ENCODE data around the gene ARHGAP42.

ARHGAP42 gene

DNA sequence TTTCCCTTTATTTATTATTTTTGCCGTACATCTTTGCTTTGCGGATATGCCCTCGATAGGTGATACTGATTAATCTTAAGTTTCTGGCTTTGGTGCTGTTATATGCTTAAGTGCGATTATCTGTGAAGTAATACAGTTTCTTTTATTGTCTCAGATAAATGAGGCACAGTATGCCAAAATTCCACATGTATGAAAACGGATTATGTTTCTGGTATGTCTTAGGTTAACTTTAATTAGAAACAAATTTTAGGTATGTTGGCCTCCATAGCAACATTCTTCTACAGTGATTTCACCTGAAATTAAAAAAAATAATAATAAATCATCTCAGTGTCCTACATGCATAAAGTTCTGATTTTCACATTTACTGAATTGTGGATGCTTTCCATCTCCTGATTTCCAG is 119.2 kb downstream of the ARHGAP42 start:
- no peak for DNase-seq

GRCh38 chr11:100808904-100809491 is 121.9 kb downstream of the ARHGAP42 start:
- DNase-seq = peak; percentile 44

GRCh38 chr11:100810146-100810545 is 123.1 kb downstream of the ARHGAP42 start:
- DNase-seq = peak; percentile 52

DNA sequence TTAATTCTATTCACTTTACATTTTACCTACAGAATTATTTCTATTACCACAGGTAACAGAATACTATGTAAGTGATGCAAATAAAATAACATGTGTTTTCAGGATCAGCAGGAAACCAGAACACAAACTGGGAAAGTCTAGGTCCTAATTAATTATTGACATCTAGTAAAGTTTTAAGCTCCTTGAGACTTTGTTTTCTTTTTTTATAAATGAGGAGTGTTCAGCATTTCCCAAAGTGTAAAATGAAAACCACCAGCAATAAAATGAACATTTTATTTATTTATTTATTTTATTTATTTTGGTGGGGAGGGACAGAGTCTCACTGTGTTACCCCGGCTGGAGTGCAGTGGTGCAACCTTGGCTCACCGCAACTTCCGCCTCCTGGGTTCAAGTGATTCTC is 123.6 kb downstream of the ARHGAP42 start:
- no peak for DNase-seq

DNA sequence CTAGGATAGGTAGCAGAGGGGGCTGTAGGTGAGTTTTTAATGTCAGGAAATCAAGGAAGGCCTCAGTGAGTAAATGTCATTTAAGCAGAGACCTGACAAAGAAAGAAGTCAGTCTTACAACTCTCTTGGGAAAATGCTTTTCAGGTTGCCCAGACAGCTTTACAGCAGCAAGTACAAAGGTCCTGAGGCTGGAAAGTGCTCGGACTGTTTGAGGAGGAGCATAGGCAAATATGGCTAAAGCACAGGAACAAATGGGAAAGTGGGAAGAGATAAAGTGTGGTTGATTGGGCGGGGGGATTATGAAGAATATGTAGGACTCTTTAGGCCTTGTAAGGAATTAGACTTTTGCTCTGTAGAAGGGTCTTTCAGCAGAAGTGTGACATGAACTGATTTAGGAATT is 125.4 kb downstream of the ARHGAP42 start:
- DNase-seq = no peak

DNA sequence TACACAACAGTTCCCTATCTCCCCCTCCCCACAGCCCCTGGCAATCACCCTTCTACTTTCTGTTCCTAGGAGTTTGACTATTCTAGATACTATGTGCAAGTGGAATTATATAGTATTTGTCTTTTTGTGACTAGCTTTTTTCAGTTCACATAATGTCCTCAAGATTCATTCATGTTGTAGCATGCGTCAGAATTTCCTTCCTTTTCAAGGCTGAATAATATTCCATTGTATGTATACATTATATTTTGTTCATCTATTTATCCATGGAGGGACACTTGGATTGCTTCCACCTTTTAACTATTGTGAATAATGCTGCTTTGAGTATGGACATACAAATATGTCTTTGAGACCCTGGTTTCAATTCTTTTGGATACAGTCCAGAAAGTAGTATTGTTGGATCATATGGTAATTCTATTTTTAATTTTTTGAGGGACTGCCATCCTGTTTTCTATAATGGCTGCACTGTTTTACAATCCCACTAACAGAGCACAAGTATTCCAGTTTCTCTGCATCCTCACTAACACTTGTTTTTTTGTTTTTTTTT is 128.8 kb downstream of the ARHGAP42 start:
- DNase-seq = no peak

DNA sequence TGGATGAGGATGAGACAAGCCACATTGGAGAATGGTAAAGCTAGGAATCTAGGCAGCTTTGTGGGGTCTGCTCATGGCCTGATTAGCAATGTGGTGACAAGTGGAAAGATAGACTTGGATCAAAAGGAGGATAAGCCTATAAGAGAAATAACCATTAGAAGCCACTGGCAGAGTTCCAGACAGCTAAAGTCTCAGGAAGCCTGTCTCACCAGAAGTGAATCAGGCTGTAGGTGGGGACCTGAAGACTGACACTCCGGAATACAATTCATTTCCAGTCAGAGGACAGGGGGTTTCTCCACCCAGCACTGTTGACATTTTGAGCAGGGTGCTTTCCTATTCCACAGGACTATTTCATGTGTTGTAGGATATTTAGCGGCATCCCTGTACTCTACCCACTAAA is 129.7 kb downstream of the ARHGAP42 start:
- DNase-seq = no peak

- DNase-seq = no peak
Observed at GRCh38 chr11:100817620-100818019, 130.5 kb downstream of the ARHGAP42 start.

DNA sequence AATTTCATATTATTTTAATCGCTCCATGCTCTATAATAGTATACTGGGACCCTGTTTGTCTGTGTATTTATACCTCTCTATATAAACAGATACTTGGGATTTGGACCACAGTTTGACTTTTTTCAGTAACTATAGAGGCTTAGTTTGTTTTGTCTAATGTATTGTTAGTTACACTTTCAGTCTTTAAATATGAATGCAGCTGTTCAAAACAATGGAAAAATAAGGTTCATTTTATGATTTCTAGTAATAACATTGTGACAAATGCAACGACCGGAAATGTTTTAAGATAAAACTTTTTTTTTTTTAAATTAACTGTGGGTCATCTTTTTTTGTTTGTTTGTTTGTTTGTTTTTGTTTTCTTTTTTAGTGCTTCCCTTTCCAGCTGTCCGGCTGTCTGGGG is 133.5 kb downstream of the ARHGAP42 start:
- no peak for DNase-seq

- DNase-seq = no peak
Observed at GRCh38 chr11:100821198-100821597, 134.1 kb downstream of the ARHGAP42 start.

DNA sequence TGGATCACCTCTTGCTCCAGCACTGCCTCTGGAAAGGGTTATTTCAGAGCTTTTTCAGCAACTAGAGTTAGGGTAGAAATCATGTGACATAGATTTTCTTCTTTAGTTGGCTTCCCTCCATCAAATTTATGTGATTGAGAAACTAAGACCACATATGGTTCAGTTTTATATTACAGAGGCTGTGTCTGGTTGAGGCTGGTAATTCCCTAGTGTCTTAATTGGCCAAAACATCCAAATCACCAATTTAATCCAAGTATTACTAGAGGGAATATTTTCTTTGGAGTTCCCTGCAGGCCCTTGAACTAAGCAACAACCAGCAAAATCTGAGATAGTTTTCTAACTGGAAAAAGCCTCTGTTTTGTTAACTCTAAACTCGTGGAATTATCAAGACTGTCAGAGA is 136.3 kb downstream of the ARHGAP42 start:
- peak; percentile 76 for DNase-seq

DNA sequence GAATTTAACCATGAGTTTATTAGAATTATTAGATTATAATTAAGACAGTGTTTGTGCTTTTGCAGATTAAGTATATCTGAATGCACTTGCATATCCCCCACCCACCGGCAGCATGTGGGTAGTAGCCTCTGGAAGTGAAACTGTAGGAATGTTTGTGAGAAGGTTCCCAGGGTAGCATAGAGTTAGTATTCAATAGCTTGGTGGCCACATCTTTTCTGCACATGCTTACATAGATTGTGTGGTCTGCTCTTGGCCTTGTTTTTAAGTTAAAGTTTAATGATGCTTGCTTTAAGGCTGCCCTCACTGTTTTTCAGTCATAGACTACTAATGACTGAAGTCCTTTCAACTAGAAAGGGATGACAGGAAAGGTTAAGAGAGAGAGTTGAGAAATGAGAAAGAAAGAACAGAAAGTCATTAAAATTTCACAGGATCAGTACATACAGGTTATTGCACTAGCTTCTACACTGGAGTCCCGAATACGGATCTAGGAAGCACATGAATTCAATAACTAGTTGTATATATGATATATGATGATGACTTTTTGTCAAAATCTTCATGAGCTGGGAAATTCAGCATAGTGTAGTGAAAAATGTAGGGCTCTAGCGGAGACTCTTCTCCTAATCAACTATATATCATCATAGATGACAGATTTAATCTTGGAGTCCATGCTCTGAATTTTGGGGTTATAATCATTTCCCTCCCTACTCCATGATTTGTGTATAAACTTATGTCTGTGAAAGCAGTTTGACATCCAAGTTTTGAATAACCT is 137.1 kb downstream of the ARHGAP42 start:
- no peak for DNase-seq

GRCh38 chr11:100825626-100826025 is 138.5 kb downstream of the ARHGAP42 start:
- no peak for DNase-seq

- DNase-seq = no peak
Observed at GRCh38 chr11:100827934-100828661, 141.0 kb downstream of the ARHGAP42 start.

DNA sequence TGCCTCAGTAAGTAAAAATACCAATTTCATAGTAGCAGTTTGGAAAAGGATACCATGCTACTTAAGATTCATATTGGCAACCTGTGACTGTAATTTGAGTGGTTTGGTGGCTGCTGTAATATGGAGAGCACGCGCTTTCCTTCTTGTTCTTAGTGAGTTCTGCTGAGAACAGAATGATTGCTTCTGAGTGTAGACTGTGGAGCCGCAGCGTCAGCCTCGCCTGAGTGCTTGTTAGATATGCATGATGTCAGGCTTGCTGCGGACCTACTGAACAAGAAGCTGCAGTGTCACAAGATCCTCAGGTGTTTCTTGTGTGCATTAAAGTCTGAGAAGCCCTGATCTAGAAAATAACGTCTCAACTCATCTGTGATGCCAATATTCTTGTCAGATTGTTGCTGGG is 143.2 kb downstream of the ARHGAP42 start:
- DNase-seq = no peak

- DNase-seq = peak; percentile 64
Observed at GRCh38 chr11:100830978-100831732, 144.1 kb downstream of the ARHGAP42 start.

- DNase-seq = no peak
Observed at GRCh38 chr11:100831929-100832494, 144.9 kb downstream of the ARHGAP42 start.

DNA sequence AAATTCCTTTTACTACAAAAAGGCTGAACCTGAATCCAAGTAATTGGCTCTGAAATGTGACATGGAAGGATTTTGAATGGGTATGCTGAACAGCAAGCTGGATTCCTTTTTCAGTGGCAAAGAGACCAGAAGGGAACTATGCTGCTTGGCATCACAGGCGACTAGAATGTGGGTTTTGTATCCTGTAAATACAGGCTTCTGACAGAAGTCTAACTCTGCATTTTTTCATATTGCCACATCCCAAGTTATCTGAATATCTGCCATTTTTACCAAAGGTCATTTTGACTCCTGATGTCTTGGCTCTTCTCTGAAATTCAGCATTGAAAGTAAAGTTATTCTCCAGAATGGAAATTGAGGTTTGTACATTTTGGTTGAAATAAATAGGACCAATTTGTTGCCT is 145.7 kb downstream of the ARHGAP42 start:
- no peak for DNase-seq

- peak; percentile 14 for DNase-seq
Observed at GRCh38 chr11:100833276-100833675, 146.2 kb downstream of the ARHGAP42 start.

DNA sequence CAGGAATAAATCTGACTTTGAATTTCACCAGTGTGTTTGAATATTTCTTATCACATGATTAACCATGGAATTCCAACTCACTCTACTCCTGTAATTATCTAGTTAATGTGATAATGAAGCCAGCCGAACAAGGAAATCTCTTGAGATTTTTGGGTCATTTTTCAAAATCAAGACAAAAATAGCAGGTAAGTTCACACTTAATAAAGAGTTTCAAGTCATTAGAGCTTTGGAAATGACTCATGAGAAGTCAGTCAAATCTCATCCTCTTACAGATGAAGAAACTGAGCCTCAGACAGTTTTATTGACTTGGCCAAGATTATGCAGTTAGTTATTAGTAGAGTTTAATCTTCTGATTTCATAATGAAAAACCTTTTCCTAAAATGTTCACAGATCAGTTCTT is 148.8 kb downstream of the ARHGAP42 start:
- no peak for DNase-seq

DNA sequence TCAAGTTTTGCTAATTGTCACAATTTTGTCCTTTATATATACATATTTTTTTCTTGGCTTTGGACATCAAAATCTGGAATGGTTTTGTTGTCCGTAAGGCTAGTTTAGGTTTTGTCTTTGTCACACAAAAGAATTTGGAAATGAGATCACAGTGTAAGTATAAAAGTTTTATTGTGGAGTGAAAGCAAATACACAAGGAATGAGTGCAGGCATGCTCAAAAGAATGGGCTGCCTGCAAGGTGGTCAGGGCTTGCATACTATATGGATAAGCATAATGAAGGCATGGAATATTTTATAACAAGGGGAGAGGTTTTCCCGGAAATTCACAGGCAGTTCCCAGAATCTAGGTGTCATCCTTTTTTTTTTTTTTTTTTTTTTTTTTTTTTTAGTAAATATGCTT is 150.2 kb downstream of the ARHGAP42 start:
- no peak for DNase-seq

DNA sequence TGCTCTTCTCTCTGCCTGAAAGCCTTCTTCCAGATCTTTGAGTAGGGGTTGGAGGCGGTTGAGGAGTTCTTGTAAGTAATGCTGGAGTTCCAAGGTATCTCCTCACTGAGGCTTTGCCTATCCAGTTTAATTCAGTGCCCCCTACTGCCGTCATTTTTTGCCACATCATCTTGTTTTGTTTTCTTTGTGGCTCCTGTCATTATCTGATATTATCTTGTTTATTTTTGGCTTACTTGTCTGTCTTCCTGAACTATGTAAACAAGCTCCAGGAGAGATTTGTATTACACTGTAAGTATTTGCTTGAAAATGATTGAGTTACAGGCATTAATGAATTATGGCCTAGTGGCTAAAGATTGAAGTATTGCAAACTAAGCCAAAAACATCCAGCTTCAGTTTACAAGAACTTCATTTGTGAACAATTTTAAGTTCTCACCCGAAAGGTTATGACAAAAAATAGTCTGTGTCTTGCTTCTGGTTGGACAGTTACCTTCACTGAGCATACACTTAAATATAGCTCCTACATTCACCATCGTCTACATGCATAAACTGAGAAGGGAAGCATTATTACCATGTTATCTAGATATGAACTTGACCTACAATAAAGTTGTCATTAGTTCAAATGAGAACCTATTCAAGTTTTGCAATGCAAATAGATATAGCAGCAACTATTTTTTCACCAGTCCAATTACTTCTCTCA is 154.8 kb downstream of the ARHGAP42 start:
- no peak for DNase-seq
